Dedifferentiated amniotic fluid mesenchymal stem cell (primary cell): ENCODE results near the gene CCL24.
"Not testable (repeated sequence)": the region's sequence is repeated elsewhere in the genome, so short reads cannot be mapped to it uniquely, and the experiment has no call there.

ENCODE experiments used
- DNase-seq: peaks from one replicate; pipeline ENCODE4 v3.0.0-alpha.2; 2016; ENCODE audit errors: extremely low spot score

Gene CCL24

GRCh38 chr7:75780647-75781273, 32.8 kb downstream of the CCL24 start:
- DNase-seq = not testable (repeated sequence)

GRCh38 chr7:75779516-75779915, 34.1 kb downstream of the CCL24 start:
- not testable (repeated sequence) for DNase-seq

GRCh38 chr7:75779035-75779434, 34.6 kb downstream of the CCL24 start:
- DNase-seq = not testable (repeated sequence)

GRCh38 chr7:75776295-75776971, 37.2 kb downstream of the CCL24 start:
- DNase-seq = peak; percentile 59

GRCh38 chr7:75773958-75774357, 39.6 kb downstream of the CCL24 start:
- not testable (repeated sequence) for DNase-seq

GRCh38 chr7:75772081-75773077, 41.2 kb downstream of the CCL24 start, which contains the start of gene CCL26:
Gene CCL26 (minus strand): TSS chr7:75772211. CDS start chr7:75772176, 35 bp downstream.
- no peak for DNase-seq

GRCh38 chr7:75771224-75771623, 42.4 kb downstream of the CCL24 start:
- DNase-seq = no peak

GRCh38 chr7:75762350-75762917, 51.2 kb downstream of the CCL24 start:
- peak; percentile 77 for DNase-seq

GRCh38 chr7:75761801-75762200, 51.8 kb downstream of the CCL24 start:
- DNase-seq = not testable (repeated sequence)
